ENCODE data around the gene ALDH8A1.
A peak's percentile ranks its signal among the peaks of the same experiment; 100 is the strongest.

Gene ALDH8A1

GRCh38 chr6:134870677-134871498, 79.0 kb downstream of the ALDH8A1 start:
- peak; percentile 82 for DNase-seq

GRCh38 chr6:134868812-134869211, 81.1 kb downstream of the ALDH8A1 start:
- no peak for DNase-seq

Measured in NCI-H69 (cell line).